Tibial nerve (tissue), 4 donors: ENCODE measurements around the gene TUFM.

ENCODE experiments used
- CTCF ChIP-seq, 5 experiments: fragments of 200-600 bp in 3 of 5; fragments of 450-650 bp in 2 of 5; sonication (generic) in 3 of 5; IDR thresholded peaks; one replicate each; pipeline ENCODE4 v1.5.1; 2016 to 2019; ENCODE audit warnings: antibody characterized with exemption in 5 of 5, mild to moderate bottlenecking in 3 of 5, moderate library complexity in 2 of 5
- EP300 ChIP-seq, 2 donors: sonication (generic); formaldehyde crosslinking; IDR thresholded peaks; one replicate each; pipeline ENCODE4 v1.6.1; 2017; ENCODE audit warnings: antibody characterized with exemption in 2 of 2, mild to moderate bottlenecking in 1 of 2
- POLR2A ChIP-seq, 2 donors: fragments of 450-650 bp; IDR thresholded peaks; one replicate each; pipeline ENCODE4 v1.6.1; 2017; ENCODE audit warnings: antibody characterized with exemption in 2 of 2, mild to moderate bottlenecking in 2 of 2, moderate library complexity in 2 of 2

- TF ChIP-seq CTCF (IDR thresholded peaks at IDR 0.05) (no peak), POLR2A (IDR thresholded peaks at IDR 0.05) (no peak), EP300 (IDR thresholded peaks at IDR 0.05) (no peak)
Observed at GRCh38 chr16:28865001-28865688, 19.0 kb upstream of the TUFM start.
